Gastrocnemius medialis (tissue), 4 donors: ENCODE results near the gene C1QTNF8. TPM values are rescaled to one million over a fixed set of nuclear protein-coding genes. Genes with fewer than 3 reads are reported as not detected.

Source experiments
- ATAC-seq, 2 donors: fragments of 150-250 bp; one replicate each; pipeline ENCODE4 v1.9.1; 2016
- DNase-seq, 2 donors: peaks; one replicate each; pipeline ENCODE4 v3.0.0-alpha.2; 2019
- H3K27ac ChIP-seq, 4 donors: fragments of 200-600 bp; sonication (generic); 1 replicate in 1 of 4; 2 replicates in 3 of 4; pipeline ENCODE4 v1.5.1; 2016 to 2018; ENCODE audit warnings: mild to moderate bottlenecking in 2 of 4, moderate library complexity in 1 of 4
- H3K27me3 ChIP-seq, 3 donors: fragments of 200-600 bp; sonication (generic) in 2 of 3; 1 replicate in 1 of 3; 2 replicates in 2 of 3; pipeline versions ENCODE4 v1.5.1 to v1.6.0; 2016 to 2019; ENCODE audit warnings: mild to moderate bottlenecking in 1 of 3, moderate library complexity in 1 of 3
- H3K36me3 ChIP-seq, 2 donors: fragments of 200-600 bp; sonication (generic) in 1 of 2; one replicate each; pipeline ENCODE4 v1.5.1; 2017 to 2018
- H3K4me1 ChIP-seq, 2 donors: fragments of 200-600 bp; sonication (generic) in 1 of 2; one replicate each; pipeline ENCODE4 v1.5.1; 2016 to 2017; ENCODE audit warnings: mild to moderate bottlenecking in 2 of 2
- H3K4me3 ChIP-seq, 4 donors: fragments of 200-600 bp; sonication (generic) in 3 of 4; 1 replicate in 1 of 4; 2 replicates in 3 of 4; pipeline ENCODE4 v1.5.1; 2016 to 2019; ENCODE audit warnings: mild to moderate bottlenecking in 2 of 4
- H3K9me3 ChIP-seq, 3 donors: fragments of 200-600 bp; sonication (generic) in 2 of 3; 1 replicate in 1 of 3; 2 replicates in 2 of 3; pipeline ENCODE4 v1.5.1; 2016 to 2019
- CTCF ChIP-seq, 5 experiments: fragments of 450-650 bp in 3 of 5; fragments of 200-600 bp in 2 of 5; sonication (generic) in 2 of 5; IDR thresholded peaks in 4 of 5; conservative IDR thresholded peaks in 1 of 5; 1 replicate in 4 of 5; 2 replicates in 1 of 5; pipeline ENCODE4 v1.5.1; 2016 to 2019; ENCODE audit warnings: antibody characterized with exemption in 5 of 5, mild to moderate bottlenecking in 3 of 5, moderate library complexity in 3 of 5
- POLR2A ChIP-seq, 2 donors: fragments of 450-650 bp; IDR thresholded peaks; one replicate each; pipeline ENCODE4 v1.6.1; 2017; ENCODE audit warnings: antibody characterized with exemption in 2 of 2, mild to moderate bottlenecking in 2 of 2, moderate library complexity in 2 of 2
- in situ Hi-C, 4 donors: fragments of 200-750 bp; cut with MboI; loops; one replicate each; pipeline versions ENCODE4 v1.15.0 to v1.8.0; 2017; ENCODE audit warnings: low sequenced_read_pairs in 4 of 4
- intact Hi-C: fragments of 100-400 bp; cut with DNase I; formaldehyde crosslinking; loops from one replicate; pipeline ENCODE4 v1.15.1; 2023; ENCODE audit warnings: low total_unique reads
- total RNA-seq, 4 donors: library from RNA; depleted of rRNA; stranded (reverse); fragments of >200 nt; gene quantifications; one replicate each; pipeline versions ENCODE4 v1.1.0 to v1.2.3, GENCODE V29; 2016

Gene C1QTNF8
- total RNA-seq, 4 donors from 2014 or later = not detected

- intact Hi-C loops = no loop called here
- Histone ChIP-seq H3K36me3 (no peaks in the 10 kb centered on the region), H3K27me3 (peaks cover 58 to 80% (median 70%) of the 10 kb centered on the region in 3 donors), H3K9me3 (peaks cover 0 to 9% (median 4%) of the 10 kb centered on the region in 3 donors), H3K4me3 (no peak overlapping the region), H3K27ac (no peak overlapping the region), H3K4me1 (no peaks in the 10 kb centered on the region)
- ATAC-seq (no peak), DNase-seq (no peak)
- TF ChIP-seq POLR2A (IDR thresholded peaks at IDR 0.05) = no peak
- TF ChIP-seq CTCF (IDR thresholded peaks at IDR 0.05 in 4 of 5, conservative IDR thresholded peaks at IDR 0.05 in 1 of 5) = no peak
- in situ Hi-C loops = no loop called here
Measured at GRCh38 chr16:1082266-1082951, 13.6 kb downstream of the C1QTNF8 start.

GRCh38 chr16:1081734-1082265, 14.2 kb downstream of the C1QTNF8 start:
- peaks cover 58 to 81% (median 70%) of the 10 kb centered on the region in 3 donors for H3K27me3 ChIP-seq
- H3K36me3 ChIP-seq = no peaks in the 10 kb centered on the region
- in situ Hi-C loops (no loop called here), intact Hi-C loops (no loop called here)
- H3K27ac ChIP-seq = no peak overlapping the region
- no peak overlapping the region for H3K4me3 ChIP-seq
- H3K9me3 ChIP-seq = peaks cover 0 to 9% (median 4%) of the 10 kb centered on the region in 3 donors
- ATAC-seq = no peak
- TF ChIP-seq CTCF (IDR thresholded peaks at IDR 0.05 in 4 of 5, conservative IDR thresholded peaks at IDR 0.05 in 1 of 5) = no peak
- TF ChIP-seq POLR2A (IDR thresholded peaks at IDR 0.05) = no peak
- no peaks in the 10 kb centered on the region for H3K4me1 ChIP-seq
- no peak for DNase-seq

- H3K9me3 ChIP-seq = peaks cover 0 to 9% (median 4%) of the 10 kb centered on the region in 3 donors
- H3K27me3 ChIP-seq = peaks cover 64 to 77% (median 74%) of the 10 kb centered on the region in 3 donors
- TF ChIP-seq CTCF (IDR thresholded peaks at IDR 0.05 in 4 of 5, conservative IDR thresholded peaks at IDR 0.05 in 1 of 5) (no peak), POLR2A (IDR thresholded peaks at IDR 0.05) (no peak)
- in situ Hi-C loops = no loop called here
- intact Hi-C loops = no loop called here
- DNase-seq (no peak), ATAC-seq (no peak)
- no peaks in the 10 kb centered on the region for H3K4me1 ChIP-seq
- no peak overlapping the region for H3K27ac ChIP-seq
- no peaks in the 10 kb centered on the region for H3K36me3 ChIP-seq
- H3K4me3 ChIP-seq = no peak overlapping the region
Measured at GRCh38 chr16:1080801-1081733, 15.0 kb downstream of the C1QTNF8 start.

GRCh38 chr16:1079786-1080525, 16.1 kb downstream of the C1QTNF8 start:
- Histone ChIP-seq H3K4me3 (no peak overlapping the region), H3K27me3 (peaks cover 65 to 77% (median 68%) of the 10 kb centered on the region in 3 donors), H3K27ac (no peak overlapping the region), H3K9me3 (peaks cover 0 to 2% (median 0%) of the 10 kb centered on the region in 3 donors), H3K36me3 (no peaks in the 10 kb centered on the region), H3K4me1 (no peaks in the 10 kb centered on the region)
- TF ChIP-seq CTCF (IDR thresholded peaks at IDR 0.05 in 4 of 5, conservative IDR thresholded peaks at IDR 0.05 in 1 of 5) = no peak
- intact Hi-C loops (no loop called here), in situ Hi-C loops (no loop called here)
- ATAC-seq (no peak), DNase-seq (no peak)
